Measurements from ENCODE around the gene FAM89A. TPM values are rescaled to one million over a fixed set of nuclear protein-coding genes. Genes with fewer than 3 reads are reported as not detected.

FAM89A gene
- total RNA-seq, 5 donors from 2014 or later (not counting 1 experiment from before 2014, with no cell fraction given): 3.0 to 9.5 (median 7.6) TPM

GRCh38 chr1:230971771-230972170 lies 68.3 kb downstream of the FAM89A start:
- no peak for ATAC-seq (replicated peaks in 1 of 4)
- H3K36me3 ChIP-seq (ENCODE audit: control insufficient read depth in 2 of 2, extremely low read depth in 1 of 2, insufficient read depth in 1 of 2, low read length in 1 of 2): peaks cover 0 to 13% of the 10 kb centered on the region in 2 donors
- peak overlapping the region in 1 of 3 donors; percentile 70 for H3K4me3 Mint-ChIP-seq
- peak overlapping the region; percentile 12 to 87 for H3K27ac Mint-ChIP-seq
- ChIA-PET CTCF (interaction anchor here in 1 of 2 donors (0.7 kb wide), 1 partner anchor 13 kb away, joined by 4 read pairs; no protein-coding TSS in a partner anchor), POLR2A (no interaction called here)
- H3K27me3 Mint-ChIP-seq: no peaks in the 10 kb centered on the region
- no peak for DNase-seq
- H3K9me3 Mint-ChIP-seq: no peaks in the 10 kb centered on the region
- H3K4me1 ChIP-seq (ENCODE audit: control insufficient read depth in 1 of 2, extremely low read depth in 1 of 2, insufficient read depth in 2 of 2, low read length in 2 of 2): peaks cover 43 to 50% of the 10 kb centered on the region in 2 experiments
- H3K36me3 Mint-ChIP-seq: peaks cover 13% of the 10 kb centered on the region
- no peaks in the 10 kb centered on the region for H3K27me3 ChIP-seq (replicated peaks in 1 of 2; ENCODE audit: control insufficient read depth in 2 of 2, extremely low read depth in 1 of 2, insufficient read depth in 2 of 2, low read length in 1 of 2)
- H3K4me1 Mint-ChIP-seq: peaks cover 67 to 76% (median 74%) of the 10 kb centered on the region in 3 donors
- H3K4me3 ChIP-seq (ENCODE audit: control insufficient read depth in 1 of 2, extremely low read depth in 1 of 2, low read length in 1 of 2): no peak overlapping the region
- no peaks in the 10 kb centered on the region for H3K9me3 ChIP-seq
- H3K27ac ChIP-seq (ENCODE audit: low read length): peak overlapping the region; percentile 73

- Histone ChIP-seq H3K27ac (ENCODE audit: low read length) (no peak overlapping the region), H3K36me3 (ENCODE audit: control insufficient read depth in 2 of 2, extremely low read depth in 1 of 2, insufficient read depth in 1 of 2, low read length in 1 of 2) (peaks cover 0 to 2% of the 10 kb centered on the region in 2 donors), H3K9me3 (no peaks in the 10 kb centered on the region), H3K27me3 (replicated peaks in 1 of 2; ENCODE audit: control insufficient read depth in 2 of 2, extremely low read depth in 1 of 2, insufficient read depth in 2 of 2, low read length in 1 of 2) (no peaks in the 10 kb centered on the region), H3K4me1 (ENCODE audit: control insufficient read depth in 1 of 2, extremely low read depth in 1 of 2, insufficient read depth in 2 of 2, low read length in 2 of 2) (peaks cover 32 to 37% of the 10 kb centered on the region in 2 experiments), H3K4me3 (ENCODE audit: control insufficient read depth in 1 of 2, extremely low read depth in 1 of 2, low read length in 1 of 2) (no peak overlapping the region)
- Mint-ChIP-seq H3K4me1 (peaks cover 57 to 66% (median 63%) of the 10 kb centered on the region in 3 donors), H3K36me3 (peaks cover 4% of the 10 kb centered on the region), H3K27ac (peak overlapping the region in 1 of 2 donors; percentile 59), H3K9me3 (no peaks in the 10 kb centered on the region), H3K27me3 (no peaks in the 10 kb centered on the region), H3K4me3 (no peak overlapping the region)
- POLR2A ChIA-PET: interaction anchor here in 1 of 2 donors (0.5 kb wide), 1 partner anchor 272 kb away, joined by 3 read pairs; no protein-coding TSS in a partner anchor
- 100% methylated on average over 1 of the region's 5 CpGs for WGBS (ENCODE audit: insufficient coverage)
- ATAC-seq (replicated peaks in 1 of 4) (no peak), DNase-seq (no peak)
- CTCF ChIA-PET: no interaction called here
These were observed 69.6 kb downstream of the FAM89A start for GRCh38 chr1:230970432-230970831.

Other genes with a start within 250 kb of the FAM89A start
- gene C1orf198, start 171.7 kb downstream of the FAM89A start, total RNA-seq: 1 to 10 TPM; 3.6 to 5.9 (median 5.6) TPM
- gene TTC13, start 61.4 kb downstream of the FAM89A start, total RNA-seq: 10 to 100 TPM; 39.7 to 44.9 (median 42.2) TPM
- gene ARV1, start 61.2 kb downstream of the FAM89A start, total RNA-seq: 10 to 100 TPM in 3 of 5 donors, 1 to 10 TPM in 2; 6.7 to 13.2 (median 10.0) TPM
- gene TRIM67, start 121.8 kb upstream of the FAM89A start, total RNA-seq: not detected
- 10 to 100 TPM; 23.7 to 36.9 (median 35.5) TPM for gene GNPAT, start 201.0 kb upstream of the FAM89A start, total RNA-seq